CD8-positive, alpha-beta memory T cell (primary cell): ENCODE results near the gene TSSC4. TPM values are rescaled to one million over a fixed set of nuclear protein-coding genes. Genes with fewer than 3 reads are reported as not detected.
A peak's percentile ranks its signal among the peaks of the same experiment; 100 is the strongest.

ENCODE experiments used
- CTCF ChIA-PET: fragments of 350-600 bp; sonication (Branson Sonifier 250); formaldehyde crosslinking; loops from one replicate; lab custom pipeline; 2021; ENCODE audit warnings: antibody characterized with exemption; lab: Charles Lee
- POLR2A ChIA-PET: fragments of 350-600 bp; sonication (Branson Sonifier 250); formaldehyde crosslinking; loops from one replicate; lab custom pipeline; 2021; ENCODE audit warnings: antibody characterized with exemption; lab: Charles Lee
- DNase-seq, 5 donors: peaks; one replicate each; pipeline versions ENCODE4 v3.0.0 to v3.0.0-alpha.2; 2020 to 2022; ENCODE audit warnings: mixed read lengths in 1 of 5
- H3K27ac ChIP-seq: one replicate; pipeline ENCODE4 v1.7.0; 2013; ENCODE audit warnings: low read depth, mild to moderate bottlenecking, low read length, moderate library complexity
- H3K27me3 ChIP-seq: 2 replicates; pipeline ENCODE4 v1.7.0; 2013; ENCODE audit warnings: low read length, mild to moderate bottlenecking; ENCODE audit not compliant: insufficient read depth, poor library complexity, severe bottlenecking
- H3K36me3 ChIP-seq: 2 replicates; pipeline ENCODE4 v1.7.0; 2013; ENCODE audit warnings: mild to moderate bottlenecking, low read length, moderate library complexity; ENCODE audit not compliant: insufficient read depth
- H3K4me1 ChIP-seq: 2 replicates; pipeline ENCODE4 v1.7.0; 2013; ENCODE audit warnings: mild to moderate bottlenecking, low read length, moderate library complexity; ENCODE audit not compliant: insufficient read depth
- H3K4me3 ChIP-seq: 2 replicates; pipeline ENCODE4 v1.7.0; 2013; ENCODE audit warnings: mild to moderate bottlenecking, low read length
- H3K9me3 ChIP-seq: 2 replicates; pipeline ENCODE4 v1.7.0; 2013; ENCODE audit warnings: mild to moderate bottlenecking, low read length
- H3K27ac Mint-ChIP-seq, 8 donors: one replicate each; pipeline ENCODE4 v1.8.0; 2020 to 2021; ENCODE audit warnings: mixed read lengths in 8 of 8, mild to moderate bottlenecking in 6 of 8, inconsistent platforms in 3 of 8, moderate library complexity in 3 of 8
- H3K27me3 Mint-ChIP-seq, 2 donors: one replicate each; pipeline ENCODE4 v1.8.0; 2020 to 2021; ENCODE audit warnings: mixed read lengths in 2 of 2, mild to moderate bottlenecking in 1 of 2, moderate library complexity in 1 of 2
- H3K36me3 Mint-ChIP-seq, 3 donors: one replicate each; pipeline ENCODE4 v1.8.0; 2020 to 2021; ENCODE audit warnings: mixed read lengths in 3 of 3, inconsistent platforms in 1 of 3, mild to moderate bottlenecking in 1 of 3
- H3K4me1 Mint-ChIP-seq, 3 donors: one replicate each; pipeline ENCODE4 v1.8.0; 2020 to 2021; ENCODE audit warnings: mixed read lengths in 3 of 3, inconsistent platforms in 1 of 3, mild to moderate bottlenecking in 1 of 3
- H3K4me3 Mint-ChIP-seq, 7 donors: one replicate each; pipeline ENCODE4 v1.8.0; 2020 to 2021; ENCODE audit warnings: mixed read lengths in 7 of 7, mild to moderate bottlenecking in 6 of 7, moderate library complexity in 4 of 7, inconsistent platforms in 2 of 7
- H3K9me3 Mint-ChIP-seq, 5 donors: one replicate each; pipeline ENCODE4 v1.8.0; 2020 to 2022; ENCODE audit warnings: mixed read lengths in 5 of 5, mild to moderate bottlenecking in 3 of 5, moderate library complexity in 2 of 5, inconsistent platforms in 1 of 5
- polyA plus RNA-seq: library from polyadenylated mRNA; unstranded; fragments of 300-500 nt; fragmentation: Illumina TruSeq; gene quantifications from one replicate; pipeline ENCODE4 v1.2.3, GENCODE V29; 2021
- total RNA-seq, 2 experiments: library from RNA; stranded (reverse); gene quantifications; one replicate each; pipeline ENCODE4 v1.2.3, GENCODE V29; 2021

TSSC4 gene
- total and polyA plus RNA-seq, 3 experiments from 2014 or later = 79.6 to 85.6 (median 84.1) TPM

- ChIA-PET CTCF (interaction anchor here (10.0 kb wide), 1 partner anchor 112 kb away, joined by 317 read pairs; the partner anchor contains the start of genes C11orf21 and TSPAN32), POLR2A (no interaction called here)
- Mint-ChIP-seq H3K9me3 (no peaks in the 10 kb centered on the region), H3K27ac (peak overlapping the region in 1 of 8 donors; percentile 29), H3K36me3 (no peaks in the 10 kb centered on the region), H3K27me3 (no peaks in the 10 kb centered on the region), H3K4me1 (peaks cover 0 to 3% (median 2%) of the 10 kb centered on the region in 3 donors), H3K4me3 (no peak overlapping the region)
- DNase-seq = no peak
- no peaks in the 10 kb centered on the region for H3K27me3 ChIP-seq
- no peaks in the 10 kb centered on the region for H3K9me3 ChIP-seq
- H3K36me3 ChIP-seq = no peaks in the 10 kb centered on the region
- peaks cover 9% of the 10 kb centered on the region for H3K4me1 ChIP-seq
- H3K4me3 ChIP-seq = no peak overlapping the region
- no peak overlapping the region for H3K27ac ChIP-seq
These were observed 15.2 kb downstream of the TSSC4 start for GRCh38 chr11:2415601-2416380.

GRCh38 chr11:2416765-2417164 is 16.2 kb downstream of the TSSC4 start:
- H3K36me3 Mint-ChIP-seq = no peaks in the 10 kb centered on the region
- H3K27me3 Mint-ChIP-seq = no peaks in the 10 kb centered on the region
- Histone ChIP-seq H3K9me3 (no peaks in the 10 kb centered on the region), H3K4me1 (peaks cover 9% of the 10 kb centered on the region), H3K27me3 (no peaks in the 10 kb centered on the region), H3K4me3 (no peak overlapping the region), H3K36me3 (no peaks in the 10 kb centered on the region), H3K27ac (no peak overlapping the region)
- no peak for DNase-seq
- ChIA-PET CTCF (interaction anchor here (10.0 kb wide), 1 partner anchor 113 kb away, joined by 317 read pairs; the partner anchor contains the start of genes C11orf21 and TSPAN32), POLR2A (no interaction called here)
- no peak overlapping the region for H3K27ac Mint-ChIP-seq
- no peak overlapping the region for H3K4me3 Mint-ChIP-seq
- no peaks in the 10 kb centered on the region for H3K9me3 Mint-ChIP-seq
- H3K4me1 Mint-ChIP-seq = peaks cover 0 to 3% (median 2%) of the 10 kb centered on the region in 3 donors

GRCh38 chr11:2417856-2418692 is 17.5 kb downstream of the TSSC4 start:
- peak in 1 of 5 donors; percentile 48 for DNase-seq
- Histone ChIP-seq H3K9me3 (no peaks in the 10 kb centered on the region), H3K27ac (no peak overlapping the region), H3K27me3 (no peaks in the 10 kb centered on the region), H3K4me1 (peaks cover 9% of the 10 kb centered on the region), H3K4me3 (no peak overlapping the region), H3K36me3 (no peaks in the 10 kb centered on the region)
- ChIA-PET POLR2A (interaction anchor here (0.6 kb wide), 1 partner anchor 216 kb away, joined by 3 read pairs; no protein-coding TSS in a partner anchor), CTCF (interaction anchor here (1.2 to 11.1 kb wide), 7 partner anchors 9 to 232 kb away, joined by 3 to 317 read pairs (median 28); partner anchors contain the start of genes C11orf21 and TSPAN32)
- H3K9me3 Mint-ChIP-seq = no peaks in the 10 kb centered on the region
- no peaks in the 10 kb centered on the region for H3K36me3 Mint-ChIP-seq
- H3K4me1 Mint-ChIP-seq = peaks cover 0 to 3% (median 2%) of the 10 kb centered on the region in 3 donors
- H3K4me3 Mint-ChIP-seq = no peak overlapping the region
- H3K27ac Mint-ChIP-seq = no peak overlapping the region
- no peaks in the 10 kb centered on the region for H3K27me3 Mint-ChIP-seq

- Histone ChIP-seq H3K9me3 (no peaks in the 10 kb centered on the region), H3K27me3 (no peaks in the 10 kb centered on the region), H3K4me3 (no peak overlapping the region), H3K4me1 (peaks cover 9% of the 10 kb centered on the region), H3K27ac (no peak overlapping the region), H3K36me3 (no peaks in the 10 kb centered on the region)
- DNase-seq = no peak
- Mint-ChIP-seq H3K27ac (peak overlapping the region in 1 of 8 donors; percentile 78), H3K36me3 (no peaks in the 10 kb centered on the region), H3K4me1 (peaks cover 0 to 3% (median 2%) of the 10 kb centered on the region in 3 donors), H3K9me3 (no peaks in the 10 kb centered on the region), H3K4me3 (no peak overlapping the region), H3K27me3 (no peaks in the 10 kb centered on the region)
- ChIA-PET POLR2A (interaction anchor here (2.2 kb wide), 1 partner anchor 114 kb away, joined by 12 read pairs; no protein-coding TSS in a partner anchor), CTCF (interaction anchor here (0.6 to 11.1 kb wide), 20 partner anchors 9 to 672 kb away, joined by 3 to 317 read pairs (median 8); partner anchors contain the start of genes C11orf21, TSPAN32 and TSSC4)
These were observed 18.3 kb downstream of the TSSC4 start for GRCh38 chr11:2418693-2419360.

GRCh38 chr11:2419638-2420501 is 19.3 kb downstream of the TSSC4 start:
- Histone ChIP-seq H3K27me3 (no peaks in the 10 kb centered on the region), H3K9me3 (no peaks in the 10 kb centered on the region), H3K4me1 (peaks cover 9% of the 10 kb centered on the region), H3K27ac (no peak overlapping the region), H3K4me3 (no peak overlapping the region), H3K36me3 (no peaks in the 10 kb centered on the region)
- POLR2A ChIA-PET = interaction anchor here (0.6 to 2.2 kb wide), 2 partner anchors 19 to 115 kb away, joined by 3 to 12 read pairs; partner anchors contain the start of gene TSSC4
- H3K27me3 Mint-ChIP-seq = no peaks in the 10 kb centered on the region
- H3K4me1 Mint-ChIP-seq = peaks cover 0 to 3% (median 2%) of the 10 kb centered on the region in 3 donors
- CTCF ChIA-PET = interaction anchor here (0.6 to 11.1 kb wide), 44 partner anchors 8 to 671 kb away, joined by 3 to 317 read pairs (median 5); partner anchors contain the start of genes C11orf21, TSPAN32 and TSSC4
- no peaks in the 10 kb centered on the region for H3K36me3 Mint-ChIP-seq
- no peak overlapping the region for H3K4me3 Mint-ChIP-seq
- no peaks in the 10 kb centered on the region for H3K9me3 Mint-ChIP-seq
- peak; percentile 47 to 70 (median 50) for DNase-seq
- peak overlapping the region in 1 of 8 donors; percentile 33 for H3K27ac Mint-ChIP-seq

- no peaks in the 10 kb centered on the region for H3K27me3 Mint-ChIP-seq
- peak; percentile 60 to 78 (median 67) for DNase-seq
- H3K4me1 ChIP-seq = peaks cover 9% of the 10 kb centered on the region
- H3K36me3 ChIP-seq = no peaks in the 10 kb centered on the region
- CTCF ChIA-PET = interaction anchor here (0.7 to 11.1 kb wide), 45 partner anchors 7 to 671 kb away, joined by 3 to 317 read pairs (median 5); partner anchors contain the start of genes C11orf21, TSPAN32 and TSSC4
- no peaks in the 10 kb centered on the region for H3K9me3 Mint-ChIP-seq
- POLR2A ChIA-PET = interaction anchor here (0.6 to 2.2 kb wide), 2 partner anchors 20 to 115 kb away, joined by 3 to 12 read pairs; partner anchors contain the start of gene TSSC4
- no peak overlapping the region for H3K27ac ChIP-seq
- H3K27me3 ChIP-seq = no peaks in the 10 kb centered on the region
- H3K4me1 Mint-ChIP-seq = peaks cover 0 to 3% (median 2%) of the 10 kb centered on the region in 3 donors
- H3K36me3 Mint-ChIP-seq = no peaks in the 10 kb centered on the region
- H3K9me3 ChIP-seq = no peaks in the 10 kb centered on the region
- H3K4me3 ChIP-seq = no peak overlapping the region
- H3K27ac Mint-ChIP-seq = peak overlapping the region in 1 of 8 donors; percentile 24
- no peak overlapping the region for H3K4me3 Mint-ChIP-seq
These were observed 20.1 kb downstream of the TSSC4 start for GRCh38 chr11:2420502-2421225.
